Astrocyte of the cerebellum (primary cell): ENCODE data around the gene ITGAE.

Experiments
- DNase-seq: peaks from one replicate; pipeline ENCODE4 v3.0.0-alpha.2; 2011; ENCODE audit warnings: low read depth
- H3K4me3 ChIP-seq: 2 replicates; pipeline ENCODE4 v1.5.1; 2011; ENCODE audit warnings: mild to moderate bottlenecking, low read depth, low read length, moderate library complexity
- CTCF ChIP-seq: IDR thresholded peaks from 2 replicates; pipeline ENCODE4 v1.5.1; 2012; ENCODE audit warnings: low read length, low read depth, moderate library complexity, mild to moderate bottlenecking; ENCODE audit errors: missing control alignments
- in situ Hi-C: cut with HindIII; loops from 2 replicates; pipeline ENCODE4 v1.10.0; 2017; ENCODE audit warnings: low sequenced_read_pairs

The ITGAE gene

DNA sequence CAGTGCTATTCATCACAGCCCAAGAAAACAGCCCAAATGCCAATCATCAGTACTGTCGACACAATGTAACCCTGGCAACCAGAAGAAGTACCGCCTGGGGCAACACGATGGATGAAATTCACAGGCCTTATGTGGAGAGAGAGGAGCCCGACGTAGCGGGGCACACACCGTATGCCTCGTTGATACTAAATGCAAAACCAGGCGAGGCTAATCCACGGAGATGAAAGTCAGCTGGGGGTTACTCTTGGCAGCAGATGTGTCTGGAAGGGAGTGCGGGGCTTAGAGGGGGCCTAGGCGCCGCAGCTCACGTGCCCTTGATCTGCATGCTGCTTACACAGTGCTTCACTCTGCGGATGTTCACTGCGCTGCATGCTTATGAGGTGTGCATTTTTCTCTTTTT is 29.8 kb downstream of the ITGAE start:
- no peak for DNase-seq
- TF ChIP-seq CTCF: no peak
- H3K4me3 ChIP-seq: no peak overlapping the region
- in situ Hi-C loops: no loop called here

DNA sequence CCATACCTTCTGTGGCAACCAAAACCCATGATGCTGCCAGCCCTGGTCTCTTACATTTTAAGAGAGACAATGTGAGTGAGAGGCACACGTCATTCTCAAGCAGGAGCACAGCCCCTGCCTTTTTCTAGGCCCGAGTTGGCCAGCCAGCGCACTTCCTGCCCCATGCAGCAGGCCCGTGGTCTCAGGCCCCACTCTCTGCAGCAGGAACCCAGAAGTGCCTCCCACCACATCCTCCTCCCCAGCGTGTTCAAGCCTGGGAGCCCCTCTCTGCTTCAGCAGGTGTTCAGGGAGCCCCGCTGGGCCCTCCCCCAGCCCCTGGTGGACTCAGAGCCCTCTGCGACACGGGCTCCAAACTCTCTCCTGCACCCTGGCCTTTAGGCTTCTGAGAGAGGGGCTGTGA is 30.5 kb downstream of the ITGAE start:
- H3K4me3 ChIP-seq: no peak overlapping the region
- no peak for DNase-seq
- no peak for TF ChIP-seq CTCF
- in situ Hi-C loops: no loop called here

- no peak for TF ChIP-seq CTCF
Observed at GRCh38 chr17:3768769-3769168, 32.2 kb downstream of the ITGAE start.

GRCh38 chr17:3768341-3768740 is 32.6 kb downstream of the ITGAE start:
- no peak for TF ChIP-seq CTCF
- DNase-seq: no peak
- H3K4me3 ChIP-seq: no peak overlapping the region
- in situ Hi-C loops: no loop called here

More at GRCh38 chr17:3768769-3769168, 32.2 kb downstream of the ITGAE start:
- no peak for DNase-seq
- in situ Hi-C loops: no loop called here
- no peak overlapping the region for H3K4me3 ChIP-seq

DNA sequence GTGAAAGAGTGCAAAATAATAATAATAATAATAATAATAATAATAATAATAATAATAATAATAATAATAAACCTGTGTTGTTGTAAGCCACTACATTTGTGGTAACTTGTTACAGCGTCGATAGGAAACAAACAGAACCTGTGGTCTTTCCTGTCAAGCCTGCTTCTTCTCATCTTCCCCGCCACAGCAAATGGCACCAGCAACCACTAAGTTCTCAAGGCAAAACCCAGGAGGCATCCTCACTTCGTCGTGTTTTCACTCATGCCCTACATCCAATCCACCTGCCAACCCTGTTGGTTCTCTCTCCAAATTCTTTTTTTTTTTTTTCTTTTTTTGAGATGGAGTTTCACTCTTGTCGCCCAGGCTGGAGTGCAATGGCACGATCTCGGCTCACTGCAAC is 34.2 kb downstream of the ITGAE start:
- no peak for DNase-seq
- no peak overlapping the region for H3K4me3 ChIP-seq
- in situ Hi-C loops: no loop called here
- no peak for TF ChIP-seq CTCF

DNA sequence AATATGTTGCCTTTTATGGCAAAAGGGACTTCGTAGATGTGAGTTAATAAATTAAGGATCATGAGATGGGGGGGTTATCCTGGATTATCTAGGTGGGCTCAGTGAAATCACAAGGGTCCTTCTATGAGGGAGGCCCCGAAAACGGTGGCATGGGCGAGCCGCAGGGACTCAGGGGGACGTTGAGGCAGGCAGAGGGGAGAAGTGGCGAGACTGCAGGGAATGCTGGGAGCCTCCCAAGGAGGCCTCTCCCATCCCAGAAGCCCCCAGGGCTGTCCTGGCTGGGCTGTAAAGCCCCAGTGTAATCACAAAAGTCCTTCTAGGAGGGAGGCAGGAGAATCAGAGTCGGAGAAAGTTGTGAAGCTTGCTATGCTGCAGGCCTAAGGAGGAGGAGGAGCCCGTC is 35.0 kb downstream of the ITGAE start:
- no peak overlapping the region for H3K4me3 ChIP-seq
- DNase-seq: no peak
- TF ChIP-seq CTCF: no peak
- in situ Hi-C loops: no loop called here

GRCh38 chr17:3763777-3764170 is 37.2 kb downstream of the ITGAE start:
- in situ Hi-C loops: no loop called here
- DNase-seq: no peak
- no peak for TF ChIP-seq CTCF
- no peak overlapping the region for H3K4me3 ChIP-seq
